DND-41 (cell line): ENCODE data around the gene SNCAIP.

ENCODE experiments used
- ATAC-seq: fragments of 200-7000 bp; cut with Tn5 transposase; 3 replicates; pipeline ENCODE4 v1.9.1; 2021; ENCODE audit warnings: low read depth; ENCODE audit not compliant: insufficient read depth
- DNase-seq: peaks from one replicate; pipeline ENCODE4 v3.0.0-alpha.2; 2020
- H2AFZ ChIP-seq: 2 replicates; pipeline ENCODE4 v1.6.0; 2012; ENCODE audit warnings: low read depth, low read length
- H3K27ac ChIP-seq: 2 replicates; pipeline ENCODE4 v1.5.1; 2012; ENCODE audit warnings: low read length, inconsistent platforms
- H3K27me3 ChIP-seq: fragments of 200-600 bp; sonication (generic); 2 replicates; pipeline ENCODE4 v1.6.0; 2012; ENCODE audit warnings: low read length, mild to moderate bottlenecking, inconsistent platforms; ENCODE audit not compliant: insufficient read depth, poor library complexity
- H3K36me3 ChIP-seq: 2 replicates; pipeline ENCODE4 v1.5.1; 2012; ENCODE audit warnings: low read length, inconsistent platforms; ENCODE audit not compliant: insufficient read depth
- H3K4me1 ChIP-seq: 2 replicates; pipeline ENCODE4 v1.5.1; 2012; ENCODE audit warnings: mild to moderate bottlenecking, low read length; ENCODE audit not compliant: insufficient read depth
- H3K4me2 ChIP-seq: 2 replicates; pipeline ENCODE4 v1.6.0; 2012; ENCODE audit warnings: mild to moderate bottlenecking, moderate library complexity, low read length, inconsistent platforms; ENCODE audit not compliant: insufficient read depth
- H3K4me3 ChIP-seq, 2 experiments: fragments of 200-600 bp in 1 of 2; shearing (Covaris generic) in 1 of 2; 2 replicates each; pipeline ENCODE4 v1.5.1; 2012 to 2016; ENCODE audit warnings: inconsistent platforms in 2 of 2, low read length in 2 of 2, mild to moderate bottlenecking in 2 of 2, low read depth in 1 of 2, moderate library complexity in 1 of 2
- H3K79me2 ChIP-seq: 2 replicates; pipeline ENCODE4 v1.6.0; 2012; ENCODE audit warnings: low read length, inconsistent platforms; ENCODE audit not compliant: insufficient read depth
- H3K9ac ChIP-seq: 2 replicates; pipeline ENCODE4 v1.6.0; 2012; ENCODE audit warnings: low read depth, mild to moderate bottlenecking, inconsistent platforms, low read length, moderate library complexity
- H3K9me3 ChIP-seq: 2 replicates; pipeline ENCODE4 v1.5.1; 2012; ENCODE audit warnings: low read length, moderate library complexity, mild to moderate bottlenecking, inconsistent platforms; ENCODE audit not compliant: insufficient read depth, severe bottlenecking
- H4K20me1 ChIP-seq: 2 replicates; pipeline ENCODE4 v1.6.0; 2012; ENCODE audit warnings: low read length; ENCODE audit not compliant: insufficient read depth
- EZH2 ChIP-seq: IDR thresholded peaks from 3 replicates; pipeline ENCODE4 v1.6.1; 2012; ENCODE audit warnings: borderline replicate concordance, low read depth, mild to moderate bottlenecking, moderate library complexity, low read length, inconsistent platforms; ENCODE audit not compliant: severe bottlenecking
- TF ChIP-seq, protein P1 (sequence below): IDR thresholded peaks from 2 replicates; pipeline ENCODE4 v1.5.1; 2012; ENCODE audit warnings: borderline replicate concordance, low read length, moderate library complexity, mild to moderate bottlenecking; ENCODE audit not compliant: poor library complexity, severe bottlenecking; ENCODE audit errors: extremely low read depth

Gene SNCAIP

GRCh38 chr5:122301016-122301415 is 11.0 kb upstream of the SNCAIP start:
- no peaks in the 10 kb centered on the region for H3K27me3 ChIP-seq
- no peaks in the 10 kb centered on the region for H3K36me3 ChIP-seq
- no peaks in the 10 kb centered on the region for H4K20me1 ChIP-seq
- H3K9ac ChIP-seq: no peak overlapping the region
- DNase-seq (no peak), ATAC-seq (no peak)
- no peak for TF ChIP-seq EZH2
- TF ChIP-seq, protein P1, sequence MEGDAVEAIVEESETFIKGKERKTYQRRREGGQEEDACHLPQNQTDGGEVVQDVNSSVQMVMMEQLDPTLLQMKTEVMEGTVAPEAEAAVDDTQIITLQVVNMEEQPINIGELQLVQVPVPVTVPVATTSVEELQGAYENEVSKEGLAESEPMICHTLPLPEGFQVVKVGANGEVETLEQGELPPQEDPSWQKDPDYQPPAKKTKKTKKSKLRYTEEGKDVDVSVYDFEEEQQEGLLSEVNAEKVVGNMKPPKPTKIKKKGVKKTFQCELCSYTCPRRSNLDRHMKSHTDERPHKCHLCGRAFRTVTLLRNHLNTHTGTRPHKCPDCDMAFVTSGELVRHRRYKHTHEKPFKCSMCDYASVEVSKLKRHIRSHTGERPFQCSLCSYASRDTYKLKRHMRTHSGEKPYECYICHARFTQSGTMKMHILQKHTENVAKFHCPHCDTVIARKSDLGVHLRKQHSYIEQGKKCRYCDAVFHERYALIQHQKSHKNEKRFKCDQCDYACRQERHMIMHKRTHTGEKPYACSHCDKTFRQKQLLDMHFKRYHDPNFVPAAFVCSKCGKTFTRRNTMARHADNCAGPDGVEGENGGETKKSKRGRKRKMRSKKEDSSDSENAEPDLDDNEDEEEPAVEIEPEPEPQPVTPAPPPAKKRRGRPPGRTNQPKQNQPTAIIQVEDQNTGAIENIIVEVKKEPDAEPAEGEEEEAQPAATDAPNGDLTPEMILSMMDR: no peak
- no peaks in the 10 kb centered on the region for H3K79me2 ChIP-seq
- H3K4me1 ChIP-seq: no peaks in the 10 kb centered on the region
- H2AFZ ChIP-seq: no peak overlapping the region
- no peak overlapping the region for H3K27ac ChIP-seq
- H3K9me3 ChIP-seq: no peaks in the 10 kb centered on the region
- H3K4me3 ChIP-seq: no peak overlapping the region
- no peak overlapping the region for H3K4me2 ChIP-seq

DNA sequence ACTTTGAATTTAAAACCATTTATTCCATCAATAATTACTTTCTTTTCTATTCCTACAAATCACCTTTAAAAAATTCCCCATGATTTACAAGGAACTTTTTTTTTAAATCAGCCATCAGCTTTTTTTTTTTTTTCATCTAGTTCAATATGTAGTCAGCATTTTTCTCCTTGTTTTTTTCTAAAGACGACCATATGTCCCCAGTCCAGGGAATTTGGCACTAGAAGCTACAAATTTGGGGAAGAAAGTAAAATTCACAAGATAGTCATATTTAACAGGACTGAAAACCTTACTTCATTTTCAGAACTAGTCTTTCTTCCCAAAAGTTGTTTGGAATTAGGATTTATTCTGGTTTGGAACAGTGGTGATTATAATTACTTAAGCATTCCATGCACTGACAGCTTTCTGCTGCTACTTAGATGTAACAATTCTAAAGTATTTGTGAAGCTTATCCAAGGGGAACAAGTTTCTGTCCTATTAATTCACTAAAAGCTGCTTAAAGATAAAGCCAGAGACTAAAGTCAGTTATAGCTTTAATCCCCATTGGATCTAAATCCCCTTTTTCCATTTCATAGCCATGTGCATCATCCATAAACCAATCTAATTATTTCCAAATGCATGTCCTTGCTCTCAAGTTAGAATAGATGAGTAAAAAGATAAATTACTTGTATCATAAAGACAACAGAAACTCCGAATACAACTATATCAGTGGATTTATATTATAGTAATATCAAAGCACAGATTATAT is 7.4 kb upstream of the SNCAIP start:
- DNase-seq: no peak
- no peak overlapping the region for H2AFZ ChIP-seq
- no peak for ATAC-seq
- TF ChIP-seq, protein P1: no peak
- no peak for TF ChIP-seq EZH2
- H3K27me3 ChIP-seq: no peaks in the 10 kb centered on the region
- H3K27ac ChIP-seq: no peak overlapping the region
- H3K36me3 ChIP-seq: no peaks in the 10 kb centered on the region
- no peaks in the 10 kb centered on the region for H4K20me1 ChIP-seq
- no peaks in the 10 kb centered on the region for H3K79me2 ChIP-seq
- no peak overlapping the region for H3K4me2 ChIP-seq
- no peaks in the 10 kb centered on the region for H3K9me3 ChIP-seq
- H3K4me1 ChIP-seq: no peaks in the 10 kb centered on the region
- H3K4me3 ChIP-seq: no peak overlapping the region
- H3K9ac ChIP-seq: no peak overlapping the region

DNA sequence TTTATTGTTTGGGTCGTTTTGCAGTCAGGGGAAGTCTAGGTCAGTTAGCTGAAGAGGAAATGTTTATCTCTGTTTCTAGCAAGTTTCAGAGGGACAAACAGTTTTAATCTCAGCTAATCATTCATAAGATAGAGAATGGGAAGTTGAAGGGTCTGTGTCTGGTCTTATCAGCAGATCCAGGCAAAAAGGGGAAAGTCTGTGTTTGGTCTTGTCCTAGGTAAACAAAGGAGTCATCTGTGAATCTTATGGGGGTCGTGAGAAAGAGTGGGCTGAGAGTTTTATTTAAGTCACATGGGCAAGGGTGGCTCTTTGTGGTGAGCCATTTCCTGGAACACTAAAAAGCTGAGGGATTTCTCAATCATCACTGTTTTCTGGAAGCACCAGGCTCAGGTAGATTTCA is 5.6 kb upstream of the SNCAIP start:
- DNase-seq (no peak), ATAC-seq (no peak)
- H3K36me3 ChIP-seq: no peaks in the 10 kb centered on the region
- H4K20me1 ChIP-seq: no peaks in the 10 kb centered on the region
- H3K79me2 ChIP-seq: no peaks in the 10 kb centered on the region
- no peak overlapping the region for H3K9ac ChIP-seq
- H2AFZ ChIP-seq: no peak overlapping the region
- no peaks in the 10 kb centered on the region for H3K4me1 ChIP-seq
- H3K27me3 ChIP-seq: no peaks in the 10 kb centered on the region
- no peak overlapping the region for H3K4me2 ChIP-seq
- no peaks in the 10 kb centered on the region for H3K9me3 ChIP-seq
- TF ChIP-seq, protein P1: no peak
- TF ChIP-seq EZH2: no peak
- H3K4me3 ChIP-seq: no peak overlapping the region
- no peak overlapping the region for H3K27ac ChIP-seq
